ENCODE data around the gene RNF150. TPM values are rescaled to one million over a fixed set of nuclear protein-coding genes. Genes with fewer than 3 reads are reported as not detected.
A peak's percentile ranks its signal among the peaks of the same experiment; 100 is the strongest.

RNF150 gene
- 10 to 100 TPM in 1 of 3 donors, 1 to 10 TPM in 2; 2.5 to 88.8 (median 3.1) TPM for total RNA-seq
- long read RNA-seq, donor 1, full-length matches to known transcripts, result 29 of 56 reads
- long read RNA-seq, donor 1, partial matches to known transcripts, result 3 of 56 reads
- long read RNA-seq, donor 1, other reads (novel, unspliced or antisense), result 24 of 56 reads
- long read RNA-seq, donor 2, result 0 reads

DNA sequence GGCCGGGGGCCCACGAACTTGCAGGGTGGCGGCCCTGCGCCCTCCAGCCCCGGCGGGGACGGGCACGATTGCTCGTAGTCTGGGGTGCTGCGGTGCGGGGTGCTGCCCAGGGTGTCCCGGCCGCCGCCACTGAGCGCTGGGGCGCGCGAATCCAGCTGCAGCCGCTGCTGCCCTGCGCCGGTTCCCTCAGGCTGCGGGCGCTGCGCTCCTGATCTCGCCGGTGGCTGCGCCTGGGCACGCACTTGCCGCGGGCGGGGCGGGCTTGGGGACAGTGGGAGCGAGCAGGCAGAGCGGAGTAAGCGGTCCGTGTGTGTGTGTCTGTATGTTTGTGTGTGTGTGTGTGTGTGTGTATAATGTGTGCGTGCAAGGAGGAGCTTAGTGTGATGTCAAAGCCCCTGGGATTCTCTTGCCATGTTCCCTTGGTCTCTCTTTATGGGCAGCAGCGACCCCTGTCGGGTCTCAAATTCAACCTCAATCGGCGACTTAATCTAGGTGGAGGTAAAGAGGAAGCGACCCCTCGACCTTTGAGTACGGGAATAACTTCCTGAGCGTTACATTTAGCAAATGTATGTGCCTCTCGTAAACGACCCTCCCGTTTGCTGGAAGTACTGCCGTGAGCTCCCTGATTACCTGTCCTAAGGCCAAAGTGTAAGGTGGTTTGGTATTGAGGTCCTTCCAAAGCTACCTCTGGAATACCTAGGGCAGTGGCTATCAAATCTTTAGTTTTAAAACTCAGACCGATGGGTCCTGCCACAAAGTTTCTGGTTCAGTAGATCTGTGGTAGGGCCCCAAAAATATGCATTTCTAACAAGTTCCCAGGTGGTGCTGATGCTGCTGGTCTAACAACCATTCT is at the start of gene RNF150:
Gene RNF150 (minus strand): TSS at position 324 of the 853 bp plus-strand sequence.
- no peaks in the 10 kb centered on the region for H3K36me3 ChIP-seq (ENCODE audit: low read depth)
- peak; percentile 47 to 66 (median 59) for DNase-seq
- H3K9me3 ChIP-seq, result no peaks in the 10 kb centered on the region
- TF ChIP-seq, protein P1, sequence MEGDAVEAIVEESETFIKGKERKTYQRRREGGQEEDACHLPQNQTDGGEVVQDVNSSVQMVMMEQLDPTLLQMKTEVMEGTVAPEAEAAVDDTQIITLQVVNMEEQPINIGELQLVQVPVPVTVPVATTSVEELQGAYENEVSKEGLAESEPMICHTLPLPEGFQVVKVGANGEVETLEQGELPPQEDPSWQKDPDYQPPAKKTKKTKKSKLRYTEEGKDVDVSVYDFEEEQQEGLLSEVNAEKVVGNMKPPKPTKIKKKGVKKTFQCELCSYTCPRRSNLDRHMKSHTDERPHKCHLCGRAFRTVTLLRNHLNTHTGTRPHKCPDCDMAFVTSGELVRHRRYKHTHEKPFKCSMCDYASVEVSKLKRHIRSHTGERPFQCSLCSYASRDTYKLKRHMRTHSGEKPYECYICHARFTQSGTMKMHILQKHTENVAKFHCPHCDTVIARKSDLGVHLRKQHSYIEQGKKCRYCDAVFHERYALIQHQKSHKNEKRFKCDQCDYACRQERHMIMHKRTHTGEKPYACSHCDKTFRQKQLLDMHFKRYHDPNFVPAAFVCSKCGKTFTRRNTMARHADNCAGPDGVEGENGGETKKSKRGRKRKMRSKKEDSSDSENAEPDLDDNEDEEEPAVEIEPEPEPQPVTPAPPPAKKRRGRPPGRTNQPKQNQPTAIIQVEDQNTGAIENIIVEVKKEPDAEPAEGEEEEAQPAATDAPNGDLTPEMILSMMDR (IDR thresholded peaks at IDR 0.05), result no peak
- H3K4me1 ChIP-seq (ENCODE audit: low read depth), result peaks cover 6% of the 10 kb centered on the region
- H3K4me3 ChIP-seq, result peak within 1 kb of the TSS; percentile 17
- peak; percentile 82 for ATAC-seq
- intact Hi-C loops (cut with DNase I, micrococcal nuclease), result loop anchor here in 1 of 2 donors (5.0 kb wide), 1 partner anchor 271 kb away; no protein-coding TSS in a partner anchor

DNA sequence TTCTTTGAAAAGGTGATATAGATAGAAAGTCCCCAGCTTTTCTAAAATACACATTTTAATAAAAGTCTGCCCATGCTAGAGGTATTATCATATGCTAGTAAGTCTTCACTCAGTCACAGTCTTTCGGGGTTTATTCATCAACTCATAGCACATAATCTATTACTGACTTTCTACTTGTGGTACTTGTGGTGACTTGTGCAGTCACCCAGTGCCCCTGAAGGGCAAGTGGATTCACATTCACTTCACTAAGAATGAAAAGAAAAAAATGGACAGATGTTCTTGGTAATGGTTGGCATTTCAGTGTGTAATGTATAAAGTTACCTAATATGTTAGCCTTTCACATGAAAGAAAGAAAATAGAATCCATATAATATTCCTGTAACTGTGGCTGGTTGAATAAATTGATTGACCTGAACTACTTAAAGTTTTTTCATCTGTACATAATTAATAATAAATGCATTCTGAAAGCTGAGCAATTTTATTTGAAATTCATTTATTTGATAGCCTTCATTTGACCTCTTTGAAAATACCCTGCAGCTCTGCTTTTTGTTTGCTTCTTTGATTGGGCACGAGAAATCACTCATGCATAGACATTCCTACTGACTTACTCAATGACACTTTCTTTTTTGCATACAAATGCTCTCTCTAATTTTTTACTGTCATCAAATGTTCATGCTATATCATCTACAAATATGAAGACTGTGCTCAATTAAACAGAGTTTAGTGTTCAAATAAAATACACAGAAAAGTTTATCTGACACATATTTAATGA is 47.9 kb upstream of the RNF150 start:
- TF ChIP-seq, protein P1 (IDR thresholded peaks at IDR 0.05), result no peak
- intact Hi-C loops (cut with DNase I, micrococcal nuclease), result no loop called here
- ATAC-seq (no peak), DNase-seq (no peak)
- H3K36me3 ChIP-seq (ENCODE audit: low read depth), result no peaks in the 10 kb centered on the region
- H3K4me1 ChIP-seq (ENCODE audit: low read depth), result no peaks in the 10 kb centered on the region
- no peak overlapping the region for H3K4me3 ChIP-seq
- H3K9me3 ChIP-seq, result no peaks in the 10 kb centered on the region

DNA sequence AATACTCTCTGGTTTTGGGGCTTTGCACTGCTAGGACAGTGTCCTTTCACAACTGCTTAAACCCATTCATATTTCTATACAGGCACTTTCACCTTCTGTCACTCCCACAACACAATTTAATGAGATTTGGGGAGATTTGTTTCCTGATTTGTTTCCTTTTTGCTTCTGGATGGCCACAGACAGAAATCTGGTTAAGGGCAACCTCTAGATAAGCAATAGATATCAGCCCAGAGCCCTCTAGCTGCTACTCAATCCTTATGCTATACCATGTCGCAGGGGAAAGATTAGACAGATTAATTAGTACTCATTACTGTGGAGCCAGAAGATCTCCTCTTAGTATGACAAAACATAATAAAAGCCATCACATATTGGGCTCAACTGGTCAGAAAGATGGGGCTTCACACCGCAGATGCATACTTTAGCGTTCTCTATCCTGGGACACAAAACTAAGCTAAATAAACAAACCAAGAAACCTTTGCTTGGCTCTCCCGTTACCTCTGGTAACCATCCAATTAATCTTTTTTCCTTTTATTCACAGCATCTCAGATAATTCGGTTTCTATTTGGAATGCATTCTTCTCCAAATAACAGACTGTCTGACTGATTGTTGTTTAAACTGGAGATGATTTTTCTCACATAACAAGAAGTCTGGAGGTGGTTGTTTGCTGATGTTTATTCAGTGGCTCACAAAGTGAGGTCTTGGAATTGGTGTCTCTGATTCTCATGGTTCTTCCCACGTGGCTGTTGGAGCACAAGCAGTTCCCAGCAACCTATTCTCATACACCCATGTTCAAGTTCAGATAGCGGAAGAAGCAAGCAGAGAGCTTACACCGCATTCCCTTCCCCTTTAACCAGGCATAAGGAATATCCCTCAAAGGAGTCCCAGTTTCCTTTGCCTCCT is 46.5 kb upstream of the RNF150 start:
- DNase-seq, result no peak
- no peaks in the 10 kb centered on the region for H3K9me3 ChIP-seq
- H3K4me1 ChIP-seq (ENCODE audit: low read depth), result no peaks in the 10 kb centered on the region
- TF ChIP-seq, protein P1 (IDR thresholded peaks at IDR 0.05), result no peak
- no peak overlapping the region for H3K4me3 ChIP-seq
- no peaks in the 10 kb centered on the region for H3K36me3 ChIP-seq (ENCODE audit: low read depth)
- intact Hi-C loops (cut with DNase I, micrococcal nuclease), result no loop called here
- no peak for ATAC-seq

DNA sequence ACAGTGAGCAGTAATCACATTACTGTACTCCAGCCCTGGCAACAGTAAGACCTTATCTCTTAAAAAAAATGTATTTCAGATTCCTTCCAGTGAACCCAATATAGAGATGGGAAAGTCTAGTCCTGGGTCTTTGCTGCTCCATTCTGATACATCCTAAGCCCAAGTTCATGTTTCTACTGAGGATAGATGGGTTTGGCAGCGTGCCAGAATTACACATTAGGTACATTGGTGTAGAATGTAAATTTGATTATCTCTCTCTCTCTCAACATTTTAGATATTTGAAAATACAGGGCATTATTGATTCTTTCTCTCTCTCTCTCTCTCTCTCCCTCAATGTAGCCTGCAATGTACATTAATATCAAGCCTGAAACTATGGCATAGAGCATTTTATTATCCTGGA is 43.9 kb upstream of the RNF150 start:
- Histone ChIP-seq H3K36me3 (ENCODE audit: low read depth) (no peaks in the 10 kb centered on the region), H3K4me3 (no peak overlapping the region), H3K9me3 (no peaks in the 10 kb centered on the region), H3K4me1 (ENCODE audit: low read depth) (no peaks in the 10 kb centered on the region)
- TF ChIP-seq, protein P1 (IDR thresholded peaks at IDR 0.05), result no peak
- no peak for ATAC-seq
- DNase-seq, result no peak
- intact Hi-C loops (cut with DNase I, micrococcal nuclease), result no loop called here

DNA sequence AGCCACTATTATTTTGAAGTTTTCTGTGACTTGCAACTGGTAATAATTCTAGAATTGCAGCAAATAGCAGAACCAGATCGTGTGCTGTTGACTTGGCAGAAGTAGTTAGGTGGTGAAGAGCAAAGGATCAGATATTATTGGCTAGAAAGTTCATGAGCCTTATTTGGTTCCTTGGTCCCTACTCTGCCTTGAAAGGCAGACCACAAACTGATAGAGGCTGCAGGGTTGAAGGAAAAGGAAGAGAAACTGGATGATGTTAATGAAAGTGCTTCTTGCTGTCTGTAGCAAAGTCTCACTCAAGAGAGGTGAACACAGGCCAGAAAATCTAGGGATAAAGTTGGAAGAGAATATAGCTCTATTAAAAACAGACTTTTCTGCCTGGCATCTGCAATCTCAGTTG is 41.2 kb upstream of the RNF150 start:
- no peak for ATAC-seq
- no peaks in the 10 kb centered on the region for H3K36me3 ChIP-seq (ENCODE audit: low read depth)
- TF ChIP-seq, protein P1 (IDR thresholded peaks at IDR 0.05), result no peak
- H3K4me3 ChIP-seq, result no peak overlapping the region
- no peaks in the 10 kb centered on the region for H3K4me1 ChIP-seq (ENCODE audit: low read depth)
- intact Hi-C loops (cut with DNase I, micrococcal nuclease), result no loop called here
- no peak for DNase-seq
- no peaks in the 10 kb centered on the region for H3K9me3 ChIP-seq

Measured in mucosa of descending colon (tissue), 3 donors.